Right hindlimb (tissue), 1 donor: ENCODE measurements around the gene ASB2.

Source experiments
- DNase-seq: peaks from one replicate; pipeline ENCODE4 v3.0.0-alpha.2; 2018

ASB2 gene

DNA sequence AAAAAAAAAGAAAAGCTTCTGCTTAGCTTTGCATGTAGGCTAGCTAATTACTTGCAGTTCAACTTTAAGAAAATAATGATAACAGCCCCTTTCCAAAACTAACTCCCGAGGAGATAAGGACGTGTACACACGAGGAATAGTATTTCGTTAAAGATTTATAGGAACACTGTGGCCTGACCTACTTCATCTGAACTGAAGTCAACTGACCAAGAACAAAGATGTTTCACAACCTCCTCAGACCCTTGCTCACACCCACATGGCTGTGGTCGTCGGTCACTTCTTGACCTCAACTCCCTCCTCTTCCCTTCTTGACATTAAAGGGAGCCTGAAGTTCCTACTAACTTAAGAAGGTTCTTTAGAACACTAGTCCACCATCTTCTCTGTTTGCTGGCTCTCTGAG is 74.6 kb downstream of the ASB2 start:
- DNase-seq, result no peak

DNA sequence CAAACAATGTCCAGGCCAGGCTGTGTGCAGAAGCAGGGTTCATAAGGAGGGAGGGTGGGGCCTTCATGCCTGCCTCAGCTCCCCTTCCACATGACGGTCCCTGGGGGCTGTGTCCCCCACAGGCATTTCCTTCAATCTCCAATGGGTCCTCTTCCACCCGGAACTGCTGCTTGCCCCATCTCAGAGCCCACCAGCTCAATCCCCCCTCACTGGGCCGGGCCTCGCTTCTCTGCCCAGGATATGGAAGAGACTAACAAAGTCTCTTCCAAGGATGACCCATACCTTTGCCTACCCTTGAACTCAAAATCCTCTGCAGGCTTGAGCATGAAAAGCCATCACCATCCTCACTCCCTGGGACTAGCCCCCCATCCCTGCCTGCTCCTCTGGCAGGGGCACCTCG is 77.6 kb downstream of the ASB2 start:
- no peak for DNase-seq

DNA sequence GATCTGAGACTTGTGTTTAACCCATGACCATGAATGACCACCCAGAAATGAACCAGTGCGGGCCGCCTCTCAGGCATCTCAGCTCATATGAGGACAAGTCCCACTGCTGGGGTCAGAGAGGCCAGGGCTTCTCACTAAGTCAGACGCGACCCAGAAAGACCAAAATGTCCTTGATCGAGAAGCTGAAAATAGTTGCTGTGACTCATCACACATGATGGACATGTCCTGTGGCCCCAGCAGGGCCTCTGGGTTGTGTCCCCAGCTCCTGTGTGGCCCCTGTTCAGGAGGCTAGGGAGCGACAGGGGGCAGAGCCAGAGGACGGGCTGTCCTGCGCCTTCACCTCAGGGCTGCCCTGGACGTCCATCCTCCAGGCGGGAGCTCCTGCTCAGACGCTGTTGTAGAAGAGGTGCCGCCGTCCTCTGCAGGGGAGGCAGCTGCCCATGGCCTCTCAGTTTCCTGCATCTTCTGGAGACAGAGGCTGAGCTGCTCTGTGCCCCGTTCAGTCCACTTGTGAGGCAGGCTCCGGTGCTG is 78.2 kb downstream of the ASB2 start:
- no peak for DNase-seq

DNA sequence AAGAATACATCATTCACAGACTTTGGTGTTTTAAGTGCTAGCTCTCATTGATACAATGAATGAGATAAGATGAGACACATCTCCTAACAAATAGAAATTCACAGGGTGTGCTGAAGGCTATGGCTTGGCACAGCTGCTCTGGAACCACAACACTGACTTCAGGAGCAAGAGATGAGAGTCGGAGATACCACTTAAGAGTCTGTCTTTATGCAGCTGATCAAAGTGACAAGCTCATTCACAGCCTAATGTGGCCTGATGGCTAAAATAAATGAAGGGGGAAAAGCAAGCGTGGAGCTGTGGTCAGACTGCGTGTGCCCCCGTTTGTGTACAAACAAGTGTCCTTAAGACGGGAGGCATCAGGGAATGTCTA is 78.9 kb downstream of the ASB2 start:
- no peak for DNase-seq

DNA sequence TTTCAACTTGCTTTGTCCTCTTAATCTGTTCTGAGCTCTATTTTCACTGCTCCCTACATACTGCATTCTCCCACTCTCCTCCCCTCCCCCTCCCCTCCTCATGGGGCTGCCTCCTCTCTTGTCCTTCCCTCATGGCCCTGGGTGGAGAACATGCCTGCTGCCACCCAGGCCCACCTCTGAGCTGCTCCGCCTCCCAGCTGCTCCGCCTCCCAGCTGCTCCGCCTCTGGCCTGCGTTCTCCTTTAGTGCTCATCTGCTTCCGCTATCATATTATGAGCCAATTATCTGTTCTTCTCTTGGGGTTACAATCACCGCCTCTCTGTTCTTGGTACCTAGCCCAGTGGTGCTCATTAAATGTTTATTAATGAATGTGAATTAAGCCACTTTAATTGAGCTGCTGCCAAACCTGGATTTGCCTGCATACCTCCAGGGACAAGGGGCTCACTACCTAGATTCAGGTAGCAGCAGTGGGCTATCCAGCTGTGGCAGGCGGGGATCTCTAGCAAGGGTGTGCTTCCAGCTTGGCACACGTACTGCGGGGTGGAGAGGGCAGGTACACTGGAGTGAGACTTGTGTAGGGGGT is 81.3 kb downstream of the ASB2 start:
- no peak for DNase-seq

DNA sequence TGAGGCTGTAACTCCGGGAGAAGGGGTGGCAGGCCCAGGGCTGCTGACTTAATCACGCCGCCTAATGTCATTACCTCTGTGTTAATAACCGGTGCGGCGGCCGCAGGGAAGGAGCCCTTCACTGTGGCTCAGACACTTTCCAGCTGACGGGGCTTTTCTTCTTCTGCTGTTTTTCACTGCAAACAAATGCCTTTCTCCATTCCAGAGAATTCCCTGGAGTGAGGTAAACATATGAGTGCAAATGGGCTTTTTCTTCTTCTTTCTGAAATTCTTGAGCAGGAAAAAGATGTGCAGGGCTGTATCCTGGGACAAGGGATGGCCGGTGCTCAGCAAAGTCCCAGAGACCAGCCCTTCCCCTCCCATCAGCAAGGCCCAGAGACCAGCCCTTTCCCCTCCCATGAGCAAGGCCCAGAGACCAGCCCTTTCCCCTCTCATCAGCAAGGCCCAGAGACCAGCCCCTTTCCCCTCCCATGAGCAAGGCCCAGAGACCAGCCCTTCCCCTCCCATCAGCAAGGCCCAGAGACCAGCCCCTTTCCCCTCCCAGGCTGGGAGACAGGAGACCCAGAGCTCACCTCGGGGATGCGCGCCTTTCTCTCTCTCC is 82.6 kb downstream of the ASB2 start:
- DNase-seq, result peak; percentile 69

DNA sequence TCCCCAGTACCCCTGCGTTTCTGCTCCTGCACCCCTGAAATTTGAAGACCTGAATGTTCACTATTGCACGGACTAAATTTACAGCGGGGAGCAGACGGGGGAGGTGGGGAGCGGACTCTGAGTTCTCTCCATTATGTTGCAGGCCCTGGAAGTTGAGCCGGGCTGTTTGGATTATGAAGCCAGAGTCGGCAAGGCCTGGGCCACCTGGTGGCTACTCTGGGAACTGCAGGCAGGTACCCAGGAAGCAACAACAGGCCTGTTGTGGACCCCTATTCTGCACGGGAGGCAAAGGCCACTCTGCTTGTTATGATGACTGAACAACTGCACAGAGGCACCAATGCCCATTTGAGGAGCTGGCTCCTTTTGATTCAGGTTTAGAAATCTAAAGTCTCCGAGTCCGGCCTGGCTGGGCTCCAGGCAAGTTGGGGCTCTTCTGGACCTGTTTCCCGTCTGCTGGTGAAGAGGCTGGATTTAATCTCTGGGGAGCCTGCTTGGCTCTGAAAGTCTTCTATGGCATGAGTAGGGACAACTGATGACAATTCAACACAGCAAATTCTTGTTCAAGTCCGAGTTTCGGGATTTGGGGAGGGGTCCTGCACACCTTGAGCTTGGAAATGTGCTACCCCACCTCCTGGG is 83.3 kb downstream of the ASB2 start:
- DNase-seq, result peak; percentile 79

DNA sequence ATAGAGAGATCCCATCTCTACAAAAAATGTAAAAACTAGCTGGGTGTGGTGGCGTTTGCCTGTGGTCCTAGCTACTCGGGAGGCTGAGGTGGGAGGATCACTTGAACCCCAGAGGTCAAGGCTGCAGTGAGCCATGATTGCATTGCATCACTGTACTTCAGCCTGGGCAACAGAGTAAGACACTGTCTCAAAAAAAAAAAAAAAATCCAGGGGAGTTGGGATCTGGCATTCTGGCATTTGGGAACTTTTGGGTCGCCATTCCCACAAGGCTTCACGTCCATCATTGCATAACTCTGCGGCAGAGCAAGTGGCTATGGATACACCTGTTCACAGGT is 83.9 kb downstream of the ASB2 start:
- DNase-seq, result no peak

DNA sequence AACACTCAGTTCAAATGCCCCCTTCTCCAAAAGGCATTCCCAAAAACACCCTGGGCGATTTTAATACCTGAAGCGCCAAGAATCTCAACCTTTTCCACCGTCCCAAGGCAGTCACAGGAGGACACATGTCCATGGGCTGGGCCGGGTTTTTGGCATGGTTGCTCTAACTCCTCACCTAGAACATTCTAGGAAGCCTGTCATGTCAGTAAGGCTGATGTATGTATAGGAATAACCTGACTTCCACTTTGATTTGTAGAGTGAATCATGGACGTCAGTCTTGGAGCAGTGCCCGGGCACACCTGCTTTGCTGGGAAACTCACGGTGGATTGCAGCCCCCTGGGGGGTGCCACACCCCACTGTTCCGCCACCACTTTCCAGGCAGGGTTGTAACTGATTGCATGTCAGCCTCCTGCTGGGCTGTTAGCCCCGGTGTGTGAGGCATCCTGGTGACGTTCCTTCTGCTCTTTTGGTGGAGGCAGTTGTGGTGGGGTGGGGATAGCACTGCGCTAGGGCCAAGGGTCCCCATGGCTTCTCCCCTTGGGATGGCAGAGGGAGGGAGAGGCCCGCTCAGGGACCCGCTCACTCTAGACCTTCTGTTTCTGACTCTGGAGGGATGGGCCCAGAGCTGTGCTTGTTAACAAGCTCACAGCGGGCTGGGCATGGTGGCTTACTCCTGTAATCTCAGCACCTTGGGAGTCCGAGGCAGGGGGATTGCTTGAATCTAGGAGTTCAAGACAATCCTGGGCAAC is 84.4 kb downstream of the ASB2 start:
- DNase-seq, result no peak

DNA sequence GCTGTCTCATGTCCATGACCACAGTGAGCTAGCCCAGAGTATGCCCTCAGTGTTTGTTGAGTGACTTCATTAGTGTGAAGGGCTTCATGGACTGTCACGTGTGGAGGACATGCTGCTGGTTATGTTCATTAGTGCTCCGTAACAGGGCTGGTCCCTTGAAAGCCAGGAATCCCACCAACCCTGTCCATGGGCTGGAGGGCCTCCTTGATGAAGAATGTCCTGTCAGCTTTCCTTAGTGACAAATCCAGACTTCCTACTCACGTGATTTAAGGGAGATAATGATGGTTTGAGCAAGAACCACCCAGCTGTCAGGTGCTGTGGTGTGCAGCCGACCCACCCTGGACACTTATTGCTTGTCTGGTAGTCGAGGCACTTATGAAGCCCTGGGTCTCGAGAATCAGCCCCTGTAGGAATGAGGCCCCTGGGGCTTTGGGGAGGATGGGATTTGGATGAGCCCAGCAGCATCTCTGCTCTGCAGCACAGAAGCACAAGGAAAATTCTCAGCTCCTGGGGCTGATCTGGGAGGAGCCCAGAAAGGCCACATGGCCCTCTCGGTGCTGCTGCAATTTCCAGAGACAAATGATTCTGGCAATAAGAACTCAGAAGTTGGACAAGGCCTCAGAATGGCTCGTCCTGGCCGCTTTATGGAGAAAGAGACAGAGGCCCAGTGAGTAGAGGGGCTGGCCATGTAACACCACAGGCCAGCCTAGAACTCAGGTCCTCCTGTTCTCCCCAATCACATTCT is 86.5 kb downstream of the ASB2 start:
- no peak for DNase-seq

DNA sequence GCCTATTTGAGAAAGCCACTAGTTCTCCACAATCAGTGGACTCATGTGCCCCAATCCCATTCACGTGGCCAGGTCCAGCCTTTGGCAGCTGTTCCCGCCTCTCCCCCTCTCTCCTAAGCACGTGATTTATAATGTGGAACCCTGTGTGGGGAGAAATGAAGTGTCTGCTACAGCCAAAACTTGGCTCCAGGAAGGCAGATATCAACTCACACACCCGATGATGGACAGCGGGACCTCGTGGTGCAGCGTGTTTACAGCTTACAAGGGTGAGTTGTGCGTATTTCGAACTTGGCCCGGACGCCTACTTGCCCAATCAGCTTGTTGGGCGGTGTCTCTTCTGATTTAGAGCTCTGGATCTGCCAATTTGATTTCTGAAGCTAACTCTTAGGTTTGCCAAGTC is 87.4 kb downstream of the ASB2 start:
- no peak for DNase-seq

DNA sequence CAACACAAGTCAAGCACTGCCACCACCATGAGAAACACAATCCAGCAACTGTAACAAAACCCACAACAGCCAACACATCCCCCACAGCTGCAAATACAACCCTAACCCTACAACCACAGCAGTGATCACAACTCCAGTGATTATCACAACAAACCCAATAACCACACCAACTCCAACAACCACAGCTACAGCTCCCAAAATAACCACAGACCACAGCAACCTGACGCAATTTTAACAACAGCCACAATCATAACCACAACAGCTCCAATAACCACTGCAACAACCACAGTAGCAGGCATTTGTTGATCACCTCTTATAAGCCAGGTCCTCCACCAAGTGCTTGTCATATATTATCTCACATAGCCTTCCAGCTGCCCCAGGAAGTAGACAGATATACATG is 91.4 kb downstream of the ASB2 start:
- no peak for DNase-seq
